GM12801 (cell line): ENCODE measurements around the gene OTC.

Experiments used
- CTCF ChIP-seq: IDR thresholded peaks from one replicate; pipeline ENCODE4 v1.5.1; 2011; ENCODE audit warnings: control low read depth; ENCODE audit not compliant: insufficient read length; ENCODE audit errors: extremely low read depth

The OTC gene

GRCh38 chrX:38376747-38377146, 24.3 kb downstream of the OTC start:
- no peak for TF ChIP-seq CTCF

GRCh38 chrX:38379088-38379487, 26.7 kb downstream of the OTC start:
- no peak for TF ChIP-seq CTCF

- TF ChIP-seq CTCF: no peak
Observed at GRCh38 chrX:38382663-38383062, 30.3 kb downstream of the OTC start.

GRCh38 chrX:38400389-38400910, 48.0 kb downstream of the OTC start:
- TF ChIP-seq CTCF: no peak

GRCh38 chrX:38402118-38402517, 49.7 kb downstream of the OTC start:
- no peak for TF ChIP-seq CTCF

GRCh38 chrX:38403834-38404233, 51.4 kb downstream of the OTC start:
- TF ChIP-seq CTCF: no peak

- TF ChIP-seq CTCF: no peak
Observed at GRCh38 chrX:38407126-38407525, 54.7 kb downstream of the OTC start.

- TF ChIP-seq CTCF: no peak
Observed at GRCh38 chrX:38409289-38409688, 56.9 kb downstream of the OTC start.
